ACC112 (cell line): ENCODE data around the gene MYRIP.

Experiments used
- H2AFZ ChIP-seq: fragments of 200-600 bp; sonication (generic); one replicate; pipeline ENCODE4 v1.6.0; 2017; ENCODE audit warnings: antibody characterized with exemption, low read length; ENCODE audit not compliant: unreplicated experiment
- H3K27ac ChIP-seq: fragments of 200-600 bp; sonication (generic); 2 replicates; pipeline ENCODE4 v1.5.1; 2014; ENCODE audit warnings: low read depth, mild to moderate bottlenecking, antibody characterized with exemption, low read length, moderate library complexity
- H3K27me3 ChIP-seq: fragments of 200-600 bp; sonication (generic); 2 replicates; pipeline ENCODE4 v1.6.1; 2014; ENCODE audit warnings: mild to moderate bottlenecking, antibody characterized with exemption, low read length, moderate library complexity, mixed read lengths; ENCODE audit not compliant: insufficient read depth
- H3K36me3 ChIP-seq: fragments of 200-600 bp; sonication (generic); 2 replicates; pipeline ENCODE4 v1.6.1; 2016; ENCODE audit warnings: mild to moderate bottlenecking, antibody characterized with exemption, low read length, moderate library complexity, mixed read lengths; ENCODE audit not compliant: insufficient read depth
- H3K4me1 ChIP-seq: fragments of 200-600 bp; sonication (generic); one replicate; pipeline ENCODE4 v1.6.1; 2016; ENCODE audit warnings: low read length, mixed read lengths; ENCODE audit not compliant: insufficient read depth, unreplicated experiment, control insufficient read depth
- H3K4me3 ChIP-seq: fragments of 200-600 bp; sonication (generic); 2 replicates; pipeline ENCODE4 v1.5.1; 2014; ENCODE audit warnings: mild to moderate bottlenecking, low read depth, low read length
- H3K79me2 ChIP-seq: fragments of 200-600 bp; sonication (generic); one replicate; pipeline ENCODE4 v1.6.0; 2016; ENCODE audit warnings: low read length; ENCODE audit not compliant: control insufficient read depth, unreplicated experiment, insufficient read depth

Gene MYRIP

DNA sequence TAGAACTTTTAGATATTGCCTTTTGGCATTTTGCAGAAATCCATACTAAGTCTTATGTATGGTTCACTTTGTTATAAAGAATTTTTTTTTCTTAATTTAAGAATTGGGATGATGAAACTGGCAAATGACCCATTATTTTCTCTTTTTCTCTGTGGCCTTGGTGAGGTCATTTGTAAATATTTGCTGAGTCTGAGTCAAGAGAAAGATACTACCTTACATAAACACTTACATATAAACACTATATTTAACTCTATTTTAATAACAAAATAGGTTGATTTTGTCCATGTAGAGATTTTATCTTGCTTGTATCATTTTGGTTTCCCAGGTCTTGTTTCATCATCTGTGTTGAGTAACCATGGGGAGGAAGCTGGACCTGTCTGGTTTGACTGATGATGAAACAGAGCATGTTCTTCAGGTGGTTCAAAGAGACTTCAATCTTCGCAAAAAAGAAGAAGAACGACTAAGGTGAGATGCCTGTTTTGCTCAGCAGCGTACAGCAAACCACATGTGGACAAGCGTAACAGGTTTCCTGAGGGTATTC is 91.1 kb downstream of the MYRIP start:
- no peak overlapping the region for H2AFZ ChIP-seq
- no peaks in the 10 kb centered on the region for H3K27me3 ChIP-seq
- H3K79me2 ChIP-seq, result no peaks in the 10 kb centered on the region
- H3K27ac ChIP-seq, result no peak overlapping the region
- H3K4me1 ChIP-seq, result peaks cover 2% of the 10 kb centered on the region
- H3K4me3 ChIP-seq, result no peak overlapping the region
- H3K36me3 ChIP-seq, result no peaks in the 10 kb centered on the region

DNA sequence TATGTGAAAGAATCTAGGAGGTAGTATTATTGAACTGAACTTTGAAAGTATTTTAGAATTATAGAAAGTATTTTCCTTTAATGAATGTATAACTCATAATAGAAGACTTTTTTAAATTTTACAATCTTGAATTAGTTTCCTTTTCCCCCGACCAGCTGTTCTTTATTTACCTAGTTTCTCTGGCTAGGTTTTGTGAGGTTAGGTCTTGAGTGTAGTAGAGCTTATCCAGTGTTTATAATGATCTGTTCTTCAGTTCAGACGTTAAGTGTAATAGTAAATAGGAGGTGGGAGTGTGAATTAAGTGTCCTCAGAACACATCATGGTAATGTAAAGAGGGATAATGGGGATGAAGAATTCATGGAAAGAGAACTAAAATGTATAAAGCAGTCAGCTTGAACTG is 93.8 kb downstream of the MYRIP start:
- Histone ChIP-seq H2AFZ (no peak overlapping the region), H3K4me3 (no peak overlapping the region), H3K27me3 (no peaks in the 10 kb centered on the region), H3K36me3 (no peaks in the 10 kb centered on the region), H3K27ac (no peak overlapping the region), H3K79me2 (no peaks in the 10 kb centered on the region), H3K4me1 (peaks cover 9% of the 10 kb centered on the region)

DNA sequence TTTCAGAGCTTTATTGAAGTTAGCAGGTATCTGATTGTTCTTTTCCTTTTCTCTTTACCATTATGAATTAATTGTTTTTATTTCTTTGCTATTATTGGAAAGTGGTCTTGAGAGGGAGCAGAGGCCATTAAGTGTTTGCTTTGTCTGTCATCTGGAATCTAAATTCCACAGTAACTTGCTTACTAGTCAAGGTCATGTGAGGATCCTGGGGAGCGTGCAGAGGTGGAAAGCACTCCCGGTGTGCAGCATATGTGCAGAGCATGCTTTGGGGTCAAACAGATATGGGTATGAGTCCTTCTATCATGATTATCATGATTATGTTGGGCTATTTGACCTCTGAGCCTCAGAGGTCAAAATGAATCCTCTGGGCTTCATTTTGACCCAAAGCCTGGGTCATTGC is 96.4 kb downstream of the MYRIP start:
- Histone ChIP-seq H3K36me3 (no peaks in the 10 kb centered on the region), H3K27me3 (no peaks in the 10 kb centered on the region), H3K79me2 (no peaks in the 10 kb centered on the region), H3K4me3 (no peak overlapping the region), H3K27ac (no peak overlapping the region), H3K4me1 (peaks cover 12% of the 10 kb centered on the region), H2AFZ (no peak overlapping the region)

DNA sequence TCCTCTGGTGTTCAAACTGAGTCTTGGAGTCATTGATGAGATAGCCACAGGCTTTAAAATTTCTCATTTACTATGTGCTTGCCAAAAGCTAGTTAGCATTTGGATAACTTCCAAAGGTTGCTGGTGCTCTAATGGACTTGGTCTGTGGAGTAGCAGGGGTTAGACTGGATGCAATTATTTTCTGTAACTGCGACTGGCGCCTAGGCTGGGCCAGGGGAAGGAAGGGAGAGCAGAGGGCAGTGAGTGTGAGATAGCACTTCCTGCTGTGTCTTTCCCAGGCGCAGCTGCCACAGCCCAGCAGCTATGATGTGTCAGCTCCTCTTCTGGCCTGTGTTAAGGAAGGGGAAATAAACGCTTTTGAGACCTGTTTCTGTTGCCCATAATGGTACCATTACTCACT is 98.6 kb downstream of the MYRIP start:
- no peak overlapping the region for H3K27ac ChIP-seq
- H2AFZ ChIP-seq, result no peak overlapping the region
- no peaks in the 10 kb centered on the region for H3K36me3 ChIP-seq
- H3K4me3 ChIP-seq, result no peak overlapping the region
- H3K27me3 ChIP-seq, result no peaks in the 10 kb centered on the region
- H3K79me2 ChIP-seq, result no peaks in the 10 kb centered on the region
- H3K4me1 ChIP-seq, result peaks cover 22% of the 10 kb centered on the region

DNA sequence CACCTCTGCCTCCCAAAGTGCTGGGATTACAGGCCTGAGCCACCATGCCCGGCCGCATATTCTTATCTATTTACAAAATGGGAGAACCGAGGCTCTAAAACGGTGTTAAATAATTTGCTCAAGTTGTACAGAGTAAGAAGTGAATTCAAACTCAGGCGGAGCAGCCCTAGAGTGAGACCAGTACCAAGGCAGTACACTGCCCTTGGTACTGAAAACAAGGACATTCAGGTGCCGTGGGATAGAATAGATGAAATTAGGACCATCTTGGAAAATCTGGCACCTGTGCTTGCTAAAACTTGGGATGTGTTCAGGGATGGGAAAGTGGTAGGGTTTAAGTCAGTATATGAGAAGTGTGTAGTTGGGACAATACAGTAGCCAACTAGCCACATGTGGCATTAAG is 100.7 kb downstream of the MYRIP start:
- Histone ChIP-seq H3K79me2 (no peaks in the 10 kb centered on the region), H3K27me3 (no peaks in the 10 kb centered on the region), H3K4me3 (no peak overlapping the region), H3K36me3 (no peaks in the 10 kb centered on the region), H3K27ac (no peak overlapping the region), H3K4me1 (peaks cover 22% of the 10 kb centered on the region), H2AFZ (no peak overlapping the region)

DNA sequence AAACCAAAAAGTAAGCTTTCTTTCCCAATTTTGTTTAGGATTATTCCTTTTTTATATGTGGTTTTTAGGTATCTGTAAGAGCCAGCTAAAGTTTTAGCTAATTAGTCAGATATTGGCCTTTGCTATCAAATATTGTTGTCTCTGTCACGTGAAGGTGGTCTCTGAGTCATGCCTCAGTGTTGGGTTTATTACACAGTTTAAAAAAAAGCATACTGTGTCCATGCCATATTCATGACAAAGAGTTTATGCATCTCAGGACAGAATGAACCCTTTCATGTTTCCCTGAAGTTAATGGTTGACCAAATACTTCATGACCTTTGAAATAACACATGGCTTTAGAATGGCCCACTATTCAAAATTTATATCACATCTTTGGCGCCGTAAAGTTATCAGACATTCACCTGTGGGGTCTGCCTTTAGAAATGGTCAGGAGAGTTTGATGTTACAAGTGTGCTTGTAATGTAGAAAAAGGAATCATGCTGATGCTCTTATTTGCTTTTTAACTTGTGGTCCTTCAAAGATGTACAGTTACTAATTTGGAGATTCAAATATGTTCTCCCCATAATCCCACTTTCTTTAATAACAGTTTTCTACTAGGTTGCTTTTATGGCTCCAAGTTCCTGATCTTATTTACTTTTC is 101.5 kb downstream of the MYRIP start:
- peaks cover 19% of the 10 kb centered on the region for H3K4me1 ChIP-seq
- no peaks in the 10 kb centered on the region for H3K36me3 ChIP-seq
- H3K27me3 ChIP-seq, result no peaks in the 10 kb centered on the region
- H3K27ac ChIP-seq, result no peak overlapping the region
- H2AFZ ChIP-seq, result no peak overlapping the region
- no peaks in the 10 kb centered on the region for H3K79me2 ChIP-seq
- no peak overlapping the region for H3K4me3 ChIP-seq

DNA sequence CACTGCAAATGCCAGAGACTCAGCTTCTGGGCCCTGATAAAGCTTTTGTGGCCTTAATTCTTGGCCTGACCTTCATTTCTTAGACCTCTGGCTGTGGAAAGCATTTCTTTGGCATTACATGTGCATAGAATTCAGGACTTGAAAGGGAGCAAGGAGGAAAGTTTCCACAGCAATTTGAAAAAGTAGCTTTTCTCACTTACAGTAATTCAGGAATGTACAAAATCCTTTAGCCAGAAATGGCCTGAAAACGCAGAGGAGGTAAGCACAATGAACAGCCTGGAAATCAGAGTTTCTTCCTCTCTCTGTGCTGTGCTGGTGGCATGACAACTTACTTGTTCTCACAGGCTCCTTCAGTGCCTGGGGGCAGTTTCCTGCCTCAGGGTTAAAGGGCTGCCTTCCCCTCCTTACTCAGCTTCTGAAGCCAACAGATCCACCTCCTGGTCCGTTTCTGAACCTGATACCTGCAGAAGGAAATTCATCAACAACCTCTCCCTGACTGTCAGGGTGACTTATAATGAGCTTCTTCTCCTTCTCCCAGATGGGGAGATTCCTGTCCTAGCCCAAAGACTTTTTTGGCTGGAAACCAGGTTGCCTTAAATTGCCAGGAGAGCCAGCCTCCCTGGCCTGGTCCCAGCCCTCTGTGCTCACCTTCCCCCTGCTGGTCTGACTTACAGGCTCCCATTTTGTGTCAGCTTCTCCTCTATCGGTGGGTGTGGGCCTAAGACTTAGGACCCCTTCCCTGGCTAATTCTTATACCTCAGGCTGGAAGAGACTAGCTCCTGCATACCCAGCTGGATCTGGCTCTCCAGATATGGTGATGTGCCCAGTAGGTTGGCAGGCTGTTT is 102.3 kb downstream of the MYRIP start:
- no peaks in the 10 kb centered on the region for H3K79me2 ChIP-seq
- no peak overlapping the region for H3K4me3 ChIP-seq
- H3K27me3 ChIP-seq, result no peaks in the 10 kb centered on the region
- H3K36me3 ChIP-seq, result no peaks in the 10 kb centered on the region
- no peak overlapping the region for H2AFZ ChIP-seq
- no peak overlapping the region for H3K27ac ChIP-seq
- peaks cover 19% of the 10 kb centered on the region for H3K4me1 ChIP-seq

DNA sequence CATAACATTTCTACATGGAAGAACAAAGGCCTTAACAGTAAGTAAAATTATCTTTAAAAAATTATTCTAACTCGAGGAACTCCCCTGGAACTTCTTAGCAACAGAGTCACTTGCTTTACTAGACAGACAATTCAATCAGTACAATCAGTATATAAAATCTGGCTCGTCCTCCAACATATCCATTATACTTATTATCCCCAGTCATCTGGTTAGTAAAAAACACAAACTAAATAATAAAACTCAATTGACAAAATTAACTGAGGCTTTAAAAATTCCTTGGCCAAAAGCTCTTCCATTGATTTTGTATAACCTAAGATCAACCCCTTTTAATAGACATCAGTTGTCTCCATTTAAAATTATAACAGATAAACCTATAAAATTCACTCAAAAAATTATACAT is 105.6 kb downstream of the MYRIP start:
- Histone ChIP-seq H3K27me3 (no peaks in the 10 kb centered on the region), H3K4me1 (peaks cover 12% of the 10 kb centered on the region), H3K27ac (no peak overlapping the region), H3K79me2 (no peaks in the 10 kb centered on the region), H3K36me3 (no peaks in the 10 kb centered on the region), H2AFZ (no peak overlapping the region), H3K4me3 (no peak overlapping the region)

DNA sequence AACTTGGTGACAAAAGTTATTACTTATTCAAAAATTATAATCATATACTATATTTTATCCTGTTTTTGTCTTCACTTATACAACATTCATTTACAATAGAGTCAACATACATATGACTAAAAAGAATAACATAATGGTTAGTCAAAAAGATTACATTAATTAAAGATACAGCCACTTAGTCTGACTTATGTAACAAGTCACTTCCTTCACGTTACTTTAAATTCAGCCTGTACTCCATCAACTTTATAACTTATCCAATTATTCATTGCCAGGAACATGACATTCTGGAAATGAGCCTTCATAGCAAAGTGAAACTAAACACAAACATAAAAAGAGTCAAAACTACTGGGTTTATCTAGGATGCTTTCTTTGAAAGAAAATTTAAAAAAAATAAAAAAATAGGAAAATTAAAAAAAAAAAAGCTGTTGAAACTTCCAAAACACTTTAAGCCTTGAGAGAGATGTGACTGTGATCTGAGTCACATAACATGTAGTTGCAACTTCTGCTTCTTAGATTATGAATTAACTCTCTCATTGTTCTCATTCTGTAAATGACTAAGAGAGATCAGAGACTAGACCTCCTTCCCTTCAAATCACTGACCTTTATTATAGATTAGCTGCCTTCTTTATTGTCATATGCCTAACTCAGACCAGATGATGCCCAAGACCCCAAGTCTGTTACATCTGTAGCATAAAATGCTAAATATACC is 107.8 kb downstream of the MYRIP start:
- H3K27me3 ChIP-seq, result no peaks in the 10 kb centered on the region
- peak overlapping the region; percentile 29 for H3K27ac ChIP-seq
- H3K36me3 ChIP-seq, result no peaks in the 10 kb centered on the region
- H3K79me2 ChIP-seq, result no peaks in the 10 kb centered on the region
- H3K4me1 ChIP-seq, result no peaks in the 10 kb centered on the region
- peak overlapping the region; percentile 21; the same call in 1 of the 2 replicates for H3K4me3 ChIP-seq
- no peak overlapping the region for H2AFZ ChIP-seq

DNA sequence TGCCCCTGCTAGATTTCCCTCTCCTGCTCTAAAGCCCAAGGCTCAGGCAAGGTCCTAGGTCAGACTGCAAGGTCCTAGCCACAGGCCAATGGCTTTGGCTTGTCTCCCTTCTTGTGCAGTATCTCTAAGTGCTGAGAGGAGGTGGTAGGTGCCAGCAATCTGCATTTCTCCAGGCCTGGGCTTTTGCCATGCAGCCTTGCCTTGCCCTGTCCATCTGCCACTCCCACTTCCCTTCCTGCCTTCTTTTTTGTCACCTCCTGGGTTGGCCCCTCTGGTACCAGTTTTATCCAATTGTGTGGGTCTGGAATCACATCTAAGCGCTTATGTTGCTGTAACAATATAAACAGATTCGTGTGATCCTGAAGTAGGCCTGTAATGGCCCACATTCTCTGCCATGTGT is 109.9 kb downstream of the MYRIP start:
- H2AFZ ChIP-seq, result no peak overlapping the region
- no peaks in the 10 kb centered on the region for H3K36me3 ChIP-seq
- no peak overlapping the region for H3K27ac ChIP-seq
- H3K79me2 ChIP-seq, result no peaks in the 10 kb centered on the region
- H3K4me1 ChIP-seq, result no peaks in the 10 kb centered on the region
- H3K4me3 ChIP-seq, result no peak overlapping the region
- H3K27me3 ChIP-seq, result no peaks in the 10 kb centered on the region
